Measurements from ENCODE around the gene EYS.

DNA sequence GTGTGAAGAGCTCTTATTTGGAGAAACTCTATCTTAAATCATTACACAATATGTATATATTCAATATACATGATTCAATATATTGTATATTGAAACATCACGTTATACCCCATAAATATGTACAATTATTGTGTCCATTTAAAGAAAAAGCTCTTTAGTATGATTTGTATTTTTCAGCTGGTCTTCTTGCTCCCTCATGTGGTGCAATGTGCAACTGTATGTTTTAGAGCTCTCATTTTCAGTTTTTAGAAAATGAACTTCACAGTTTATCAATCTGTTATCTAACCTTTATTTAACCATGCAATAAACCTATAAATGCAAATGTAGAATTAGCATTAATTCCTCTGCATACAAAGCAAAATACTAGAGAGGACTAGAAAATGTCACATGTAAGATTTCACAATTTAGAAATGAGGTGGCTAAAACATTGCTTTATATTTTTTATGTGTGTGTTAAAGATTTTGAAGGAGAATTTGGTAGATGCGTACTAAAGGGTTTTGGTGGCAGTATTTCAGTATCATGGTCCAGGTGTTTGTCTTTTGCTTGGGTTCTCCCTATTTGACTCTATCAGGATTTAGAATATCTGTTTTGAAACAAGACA, 1904.3 kb downstream of the EYS start:
- TF ChIP-seq, protein P1, sequence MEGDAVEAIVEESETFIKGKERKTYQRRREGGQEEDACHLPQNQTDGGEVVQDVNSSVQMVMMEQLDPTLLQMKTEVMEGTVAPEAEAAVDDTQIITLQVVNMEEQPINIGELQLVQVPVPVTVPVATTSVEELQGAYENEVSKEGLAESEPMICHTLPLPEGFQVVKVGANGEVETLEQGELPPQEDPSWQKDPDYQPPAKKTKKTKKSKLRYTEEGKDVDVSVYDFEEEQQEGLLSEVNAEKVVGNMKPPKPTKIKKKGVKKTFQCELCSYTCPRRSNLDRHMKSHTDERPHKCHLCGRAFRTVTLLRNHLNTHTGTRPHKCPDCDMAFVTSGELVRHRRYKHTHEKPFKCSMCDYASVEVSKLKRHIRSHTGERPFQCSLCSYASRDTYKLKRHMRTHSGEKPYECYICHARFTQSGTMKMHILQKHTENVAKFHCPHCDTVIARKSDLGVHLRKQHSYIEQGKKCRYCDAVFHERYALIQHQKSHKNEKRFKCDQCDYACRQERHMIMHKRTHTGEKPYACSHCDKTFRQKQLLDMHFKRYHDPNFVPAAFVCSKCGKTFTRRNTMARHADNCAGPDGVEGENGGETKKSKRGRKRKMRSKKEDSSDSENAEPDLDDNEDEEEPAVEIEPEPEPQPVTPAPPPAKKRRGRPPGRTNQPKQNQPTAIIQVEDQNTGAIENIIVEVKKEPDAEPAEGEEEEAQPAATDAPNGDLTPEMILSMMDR (IDR thresholded peaks at IDR 0.05; ENCODE audit: low read depth, low read length, poor library complexity, severe bottlenecking) = peak; percentile 59
- TF ChIP-seq EZH2phosphoT487 (IDR thresholded peaks at IDR 0.05; ENCODE audit: borderline replicate concordance, low read length) = no peak
